RCC 7860 (cell line): Measurements from ENCODE around the gene CFAP97.
A peak's percentile ranks its signal among the peaks of the same experiment; 100 is the strongest.
"Not testable (repeated sequence)": the region's sequence is repeated elsewhere in the genome, so short reads cannot be mapped to it uniquely, and the experiment has no call there.

ENCODE experiments used
- DNase-seq: peaks from one replicate; pipeline ENCODE4 v3.0.0-alpha.2; 2015; ENCODE audit warnings: low spot score
- FAIRE-seq: peaks from 2 replicates; lab custom pipeline; 2012; peaks lifted over from hg19 to GRCh38; lab: Jason Lieb, UNC

The CFAP97 gene

GRCh38 chr4:185224597-185224996 is 20.8 kb upstream of the CFAP97 start:
- FAIRE-seq: no peak
- DNase-seq: no peak

- DNase-seq: no peak
- FAIRE-seq: no peak
Observed at GRCh38 chr4:185222598-185222997, 18.8 kb upstream of the CFAP97 start.

GRCh38 chr4:185221912-185222311 is 18.1 kb upstream of the CFAP97 start:
- FAIRE-seq (no peak), DNase-seq (no peak)

GRCh38 chr4:185221491-185221890 is 17.7 kb upstream of the CFAP97 start:
- FAIRE-seq: no peak
- DNase-seq: no peak

- no peak for FAIRE-seq
- no peak for DNase-seq
Observed at GRCh38 chr4:185219551-185220344, 15.9 kb upstream of the CFAP97 start.

GRCh38 chr4:185218312-185218711 is 14.5 kb upstream of the CFAP97 start:
- FAIRE-seq (no peak), DNase-seq (no peak)

GRCh38 chr4:185217408-185217975 is 13.7 kb upstream of the CFAP97 start:
- FAIRE-seq (no peak), DNase-seq (no peak)

- FAIRE-seq (no peak), DNase-seq (no peak)
Observed at GRCh38 chr4:185215261-185215660, 11.5 kb upstream of the CFAP97 start.

- FAIRE-seq: no peak
Observed at GRCh38 chr4:185213877-185214276, 10.1 kb upstream of the CFAP97 start.

GRCh38 chr4:185212581-185212980 is 8.8 kb upstream of the CFAP97 start:
- FAIRE-seq (no peak), DNase-seq (no peak)

More at GRCh38 chr4:185213877-185214276, 10.1 kb upstream of the CFAP97 start:
- no peak for DNase-seq

GRCh38 chr4:185211641-185212040 is 7.8 kb upstream of the CFAP97 start:
- FAIRE-seq: no peak
- no peak for DNase-seq

- DNase-seq (no peak), FAIRE-seq (no peak)
Observed at GRCh38 chr4:185211035-185211434, 7.2 kb upstream of the CFAP97 start.

- DNase-seq: peak; percentile 4
- FAIRE-seq: no peak
Observed at GRCh38 chr4:185210102-185210981, 6.5 kb upstream of the CFAP97 start.

GRCh38 chr4:185209852-185210101 is 6.0 kb upstream of the CFAP97 start:
- not testable (repeated sequence) for DNase-seq, FAIRE-seq

- DNase-seq: peak; percentile 15
- no peak for FAIRE-seq
Observed at GRCh38 chr4:185209031-185209851, 5.4 kb upstream of the CFAP97 start, which contains the start of gene SNX25. TSS of gene SNX25 (plus strand) at chr4:185209598. CDS start at chr4:185209827, 229 bp downstream.

GRCh38 chr4:185207466-185207865 is 3.7 kb upstream of the CFAP97 start:
- DNase-seq: no peak
- no peak for FAIRE-seq

- DNase-seq (no peak), FAIRE-seq (no peak)
Observed at GRCh38 chr4:185205697-185206342, 2.0 kb upstream of the CFAP97 start.

GRCh38 chr4:185205073-185205472 is 1.3 kb upstream of the CFAP97 start:
- not testable (repeated sequence) for FAIRE-seq, DNase-seq

- FAIRE-seq: no peak
Observed at GRCh38 chr4:185204238-185204910, 574 bp upstream of the CFAP97 start.

More at GRCh38 chr4:185204238-185204910, 574 bp upstream of the CFAP97 start:
- no peak for DNase-seq
